ENCODE data around the gene CHD2. TPM values are rescaled to one million over a fixed set of nuclear protein-coding genes. Genes with fewer than 3 reads are reported as not detected.

Gene CHD2
- total RNA-seq, 1 experiment from 2014 or later = 101 TPM

DNA sequence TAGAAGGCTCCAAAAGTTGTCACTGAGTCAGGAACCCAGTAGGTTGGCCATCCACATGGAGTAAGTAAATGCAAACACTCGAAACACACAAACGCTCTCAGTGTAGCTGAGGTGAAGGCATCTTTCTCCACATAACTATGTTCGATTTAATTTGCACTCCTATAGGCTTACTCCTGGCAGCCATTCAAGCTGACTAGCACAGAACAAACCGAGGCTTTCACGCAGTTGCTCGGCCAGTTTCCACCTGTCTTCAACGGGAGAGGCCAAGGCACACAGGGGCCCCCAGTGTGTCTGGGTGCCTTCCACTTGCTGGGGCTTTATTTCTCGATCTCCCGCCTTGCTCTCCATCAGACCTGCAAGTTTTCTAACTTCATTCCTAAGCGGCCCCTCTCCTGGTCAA is 170.0 kb downstream of the CHD2 start (continued):
- TF ChIP-seq SOX15 (CRISPR knock-in tag; IDR thresholded peaks at IDR 0.05) (no peak), GABPB1 (CRISPR knock-in tag; IDR thresholded peaks at IDR 0.05) (no peak), ZNF138 (CRISPR knock-in tag; conservative IDR thresholded peaks at IDR 0.05) (no peak), ATF1 (CRISPR knock-in tag; IDR thresholded peaks at IDR 0.05) (no peak), ZBTB21 (CRISPR knock-in tag; IDR thresholded peaks at IDR 0.05; ENCODE audit: borderline replicate concordance) (no peak), ETV6 (CRISPR knock-in tag; IDR thresholded peaks at IDR 0.05) (no peak), IRF2 (CRISPR knock-in tag; IDR thresholded peaks at IDR 0.05; ENCODE audit: borderline replicate concordance, low read depth) (no peak)
- TF ChIP-seq, protein P1, sequence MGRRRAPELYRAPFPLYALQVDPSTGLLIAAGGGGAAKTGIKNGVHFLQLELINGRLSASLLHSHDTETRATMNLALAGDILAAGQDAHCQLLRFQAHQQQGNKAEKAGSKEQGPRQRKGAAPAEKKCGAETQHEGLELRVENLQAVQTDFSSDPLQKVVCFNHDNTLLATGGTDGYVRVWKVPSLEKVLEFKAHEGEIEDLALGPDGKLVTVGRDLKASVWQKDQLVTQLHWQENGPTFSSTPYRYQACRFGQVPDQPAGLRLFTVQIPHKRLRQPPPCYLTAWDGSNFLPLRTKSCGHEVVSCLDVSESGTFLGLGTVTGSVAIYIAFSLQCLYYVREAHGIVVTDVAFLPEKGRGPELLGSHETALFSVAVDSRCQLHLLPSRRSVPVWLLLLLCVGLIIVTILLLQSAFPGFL (CRISPR knock-in tag; IDR thresholded peaks at IDR 0.05; ENCODE audit: borderline replicate concordance) = no peak
- TF ChIP-seq, protein P2, sequence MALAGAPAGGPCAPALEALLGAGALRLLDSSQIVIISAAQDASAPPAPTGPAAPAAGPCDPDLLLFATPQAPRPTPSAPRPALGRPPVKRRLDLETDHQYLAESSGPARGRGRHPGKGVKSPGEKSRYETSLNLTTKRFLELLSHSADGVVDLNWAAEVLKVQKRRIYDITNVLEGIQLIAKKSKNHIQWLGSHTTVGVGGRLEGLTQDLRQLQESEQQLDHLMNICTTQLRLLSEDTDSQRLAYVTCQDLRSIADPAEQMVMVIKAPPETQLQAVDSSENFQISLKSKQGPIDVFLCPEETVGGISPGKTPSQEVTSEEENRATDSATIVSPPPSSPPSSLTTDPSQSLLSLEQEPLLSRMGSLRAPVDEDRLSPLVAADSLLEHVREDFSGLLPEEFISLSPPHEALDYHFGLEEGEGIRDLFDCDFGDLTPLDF (CRISPR knock-in tag; IDR thresholded peaks at IDR 0.05) = no peak

DNA sequence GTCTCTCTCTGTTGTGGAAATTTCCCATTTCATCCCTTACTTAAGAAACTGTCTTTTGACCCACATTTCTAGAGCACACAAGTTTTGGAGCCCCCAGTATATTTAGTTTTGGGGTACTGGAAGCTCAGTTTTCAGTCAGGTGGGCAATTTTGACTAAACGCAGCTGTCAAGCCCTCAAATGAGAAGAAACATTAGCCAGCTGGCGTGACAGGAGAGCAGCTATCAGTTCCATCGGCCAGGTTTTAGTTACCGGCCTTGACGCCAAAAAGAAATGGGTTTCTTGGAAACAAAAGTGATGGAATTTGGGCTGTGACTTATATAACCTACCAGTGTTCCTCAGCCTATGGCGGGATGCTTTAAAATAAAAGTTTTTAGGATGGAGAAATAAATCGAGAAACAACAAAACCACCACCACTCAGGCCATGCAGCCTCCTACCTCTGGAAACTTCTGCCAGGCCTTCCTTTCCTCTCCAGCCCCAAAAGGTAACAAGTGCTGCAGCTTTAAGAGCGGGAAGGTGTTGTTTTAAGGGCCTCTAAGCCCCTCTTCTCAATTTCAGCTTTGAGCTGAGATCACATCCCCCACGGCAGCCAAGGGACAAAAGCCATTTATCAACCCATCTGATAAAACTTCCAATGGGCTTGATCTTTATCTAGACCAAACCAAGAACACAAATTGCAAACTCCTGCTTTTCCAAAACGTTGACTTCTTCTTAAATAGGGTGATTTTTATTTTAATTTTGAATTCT is 170.6 kb downstream of the CHD2 start:
- DNase-seq (ENCODE audit: low spot score) = no peak
- no peak for ATAC-seq
- Mint-ChIP-seq H3K27me3 (ENCODE audit: low read depth) (peaks cover 16% of the 10 kb centered on the region), H3K36me3 (peaks cover 3% of the 10 kb centered on the region), H3K4me3 (peak overlapping the region; percentile 97), H3K4me1 (peaks cover 67% of the 10 kb centered on the region), H3K27ac (peak overlapping the region; percentile 92), H3K9me3 (no peaks in the 10 kb centered on the region)
- ChIA-PET CTCF (interaction anchor here (0.9 to 6.6 kb wide), 4 partner anchors 11 to 1049 kb away, joined by 3 to 53 read pairs (median 10); no protein-coding TSS in a partner anchor), POLR2A (interaction anchor here (1.0 kb wide), 1 partner anchor 17 kb away, joined by 4 read pairs; no protein-coding TSS in a partner anchor)
- TF ChIP-seq PRDM15 (CRISPR knock-in tag; IDR thresholded peaks at IDR 0.05) (no peak), SOX15 (CRISPR knock-in tag; IDR thresholded peaks at IDR 0.05) (no peak), IRF2 (CRISPR knock-in tag; IDR thresholded peaks at IDR 0.05; ENCODE audit: borderline replicate concordance, low read depth) (no peak), ZBTB43 (CRISPR knock-in tag; IDR thresholded peaks at IDR 0.05) (no peak), USF1 (CRISPR knock-in tag; IDR thresholded peaks at IDR 0.05) (no peak), CDX4 (CRISPR knock-in tag; IDR thresholded peaks at IDR 0.05; ENCODE audit: borderline replicate concordance) (no peak), AR (CRISPR knock-in tag; IDR thresholded peaks at IDR 0.05) (no peak), ZBTB21 (CRISPR knock-in tag; IDR thresholded peaks at IDR 0.05; ENCODE audit: borderline replicate concordance) (no peak), ZMAT4 (CRISPR knock-in tag; IDR thresholded peaks at IDR 0.05) (no peak)
- TF ChIP-seq, protein P3, sequence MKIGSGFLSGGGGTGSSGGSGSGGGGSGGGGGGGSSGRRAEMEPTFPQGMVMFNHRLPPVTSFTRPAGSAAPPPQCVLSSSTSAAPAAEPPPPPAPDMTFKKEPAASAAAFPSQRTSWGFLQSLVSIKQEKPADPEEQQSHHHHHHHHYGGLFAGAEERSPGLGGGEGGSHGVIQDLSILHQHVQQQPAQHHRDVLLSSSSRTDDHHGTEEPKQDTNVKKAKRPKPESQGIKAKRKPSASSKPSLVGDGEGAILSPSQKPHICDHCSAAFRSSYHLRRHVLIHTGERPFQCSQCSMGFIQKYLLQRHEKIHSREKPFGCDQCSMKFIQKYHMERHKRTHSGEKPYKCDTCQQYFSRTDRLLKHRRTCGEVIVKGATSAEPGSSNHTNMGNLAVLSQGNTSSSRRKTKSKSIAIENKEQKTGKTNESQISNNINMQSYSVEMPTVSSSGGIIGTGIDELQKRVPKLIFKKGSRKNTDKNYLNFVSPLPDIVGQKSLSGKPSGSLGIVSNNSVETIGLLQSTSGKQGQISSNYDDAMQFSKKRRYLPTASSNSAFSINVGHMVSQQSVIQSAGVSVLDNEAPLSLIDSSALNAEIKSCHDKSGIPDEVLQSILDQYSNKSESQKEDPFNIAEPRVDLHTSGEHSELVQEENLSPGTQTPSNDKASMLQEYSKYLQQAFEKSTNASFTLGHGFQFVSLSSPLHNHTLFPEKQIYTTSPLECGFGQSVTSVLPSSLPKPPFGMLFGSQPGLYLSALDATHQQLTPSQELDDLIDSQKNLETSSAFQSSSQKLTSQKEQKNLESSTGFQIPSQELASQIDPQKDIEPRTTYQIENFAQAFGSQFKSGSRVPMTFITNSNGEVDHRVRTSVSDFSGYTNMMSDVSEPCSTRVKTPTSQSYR (CRISPR knock-in tag; IDR thresholded peaks at IDR 0.05) = no peak
- TF ChIP-seq, protein P4, sequence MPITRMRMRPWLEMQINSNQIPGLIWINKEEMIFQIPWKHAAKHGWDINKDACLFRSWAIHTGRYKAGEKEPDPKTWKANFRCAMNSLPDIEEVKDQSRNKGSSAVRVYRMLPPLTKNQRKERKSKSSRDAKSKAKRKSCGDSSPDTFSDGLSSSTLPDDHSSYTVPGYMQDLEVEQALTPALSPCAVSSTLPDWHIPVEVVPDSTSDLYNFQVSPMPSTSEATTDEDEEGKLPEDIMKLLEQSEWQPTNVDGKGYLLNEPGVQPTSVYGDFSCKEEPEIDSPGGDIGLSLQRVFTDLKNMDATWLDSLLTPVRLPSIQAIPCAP (CRISPR knock-in tag; IDR thresholded peaks at IDR 0.05) = no peak

Data from WTC11 (cell line).